SH-SY5Y (cell line): ENCODE measurements around the gene LAMTOR2.
A peak's percentile ranks its signal among the peaks of the same experiment; 100 is the strongest.

Source experiments
- GATA2 ChIP-seq: IDR thresholded peaks from 2 replicates; pipeline ENCODE4 v1.6.1; 2011; ENCODE audit warnings: mild to moderate bottlenecking, low read depth, low read length
- GATA3 ChIP-seq: IDR thresholded peaks from 2 replicates; pipeline ENCODE4 v1.6.1; 2011; ENCODE audit warnings: low read depth, mild to moderate bottlenecking, low read length, moderate library complexity

The LAMTOR2 gene

DNA sequence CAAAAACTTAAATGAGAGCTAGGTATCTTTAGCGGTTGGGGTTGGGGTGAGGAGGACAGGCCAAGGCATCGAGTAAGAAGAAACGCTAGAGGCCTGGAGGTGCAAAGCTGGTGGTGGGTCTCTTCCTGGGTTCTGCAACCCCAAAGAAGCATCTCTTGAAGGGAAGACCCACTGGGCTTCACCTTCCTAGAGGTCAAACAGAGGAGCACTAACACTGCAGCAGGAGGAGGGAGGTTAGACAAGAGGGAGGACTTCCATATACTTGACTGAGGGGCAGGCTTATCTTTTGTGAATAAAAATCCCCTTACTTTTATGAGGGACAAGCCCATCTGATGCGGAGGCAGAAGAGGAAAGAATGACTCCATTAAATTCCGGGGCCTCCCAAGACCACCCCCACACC, 25.2 kb downstream of the LAMTOR2 start:
- TF ChIP-seq GATA3 (no peak), GATA2 (no peak)

DNA sequence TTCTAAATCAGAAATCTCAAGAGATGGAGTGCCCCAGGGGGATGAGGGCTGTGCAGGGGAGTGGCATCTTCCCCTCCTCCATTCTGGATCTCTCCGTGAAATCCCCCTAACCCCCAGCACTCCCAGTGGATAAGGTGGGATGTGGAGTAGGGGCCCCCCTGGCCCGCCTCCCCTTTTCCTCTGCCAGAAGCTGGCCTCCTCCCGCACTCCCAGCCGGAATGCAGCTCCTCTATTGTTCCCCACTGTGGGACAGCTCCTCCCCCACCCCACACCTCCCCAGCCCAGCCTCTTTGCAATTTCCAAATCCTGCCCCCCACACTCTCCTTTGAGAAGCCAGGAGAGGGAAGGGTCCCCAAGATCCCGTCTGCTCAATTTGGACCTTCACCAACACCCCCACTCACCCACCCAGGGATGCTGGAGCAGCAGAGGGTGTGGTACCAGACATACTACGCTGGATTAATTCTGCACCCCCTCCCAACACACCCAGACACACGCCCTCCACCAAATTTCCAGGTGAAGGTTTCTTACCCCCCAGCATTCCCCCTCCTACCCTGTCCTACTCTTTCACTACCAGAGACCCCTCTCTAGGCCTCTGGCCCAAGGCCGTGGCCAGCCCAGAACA, 25.8 kb downstream of the LAMTOR2 start:
- no peak for TF ChIP-seq GATA2
- no peak for TF ChIP-seq GATA3

DNA sequence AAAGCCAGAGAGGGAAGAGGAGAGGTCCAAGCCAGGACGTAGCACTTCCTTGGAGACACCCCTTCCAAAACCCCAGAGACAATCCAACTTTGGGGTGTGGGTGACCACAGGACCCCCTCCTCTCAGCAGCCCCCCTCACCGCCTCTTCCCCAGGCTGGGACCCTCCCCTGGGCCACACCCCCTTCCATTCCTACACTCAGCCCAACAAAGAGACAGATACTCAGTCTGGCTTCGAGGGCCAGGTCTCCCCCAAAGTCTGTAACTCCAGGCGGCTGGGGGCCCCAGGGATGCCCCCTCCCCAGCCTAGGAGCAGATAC, 26.2 kb downstream of the LAMTOR2 start:
- TF ChIP-seq GATA3: no peak
- no peak for TF ChIP-seq GATA2

DNA sequence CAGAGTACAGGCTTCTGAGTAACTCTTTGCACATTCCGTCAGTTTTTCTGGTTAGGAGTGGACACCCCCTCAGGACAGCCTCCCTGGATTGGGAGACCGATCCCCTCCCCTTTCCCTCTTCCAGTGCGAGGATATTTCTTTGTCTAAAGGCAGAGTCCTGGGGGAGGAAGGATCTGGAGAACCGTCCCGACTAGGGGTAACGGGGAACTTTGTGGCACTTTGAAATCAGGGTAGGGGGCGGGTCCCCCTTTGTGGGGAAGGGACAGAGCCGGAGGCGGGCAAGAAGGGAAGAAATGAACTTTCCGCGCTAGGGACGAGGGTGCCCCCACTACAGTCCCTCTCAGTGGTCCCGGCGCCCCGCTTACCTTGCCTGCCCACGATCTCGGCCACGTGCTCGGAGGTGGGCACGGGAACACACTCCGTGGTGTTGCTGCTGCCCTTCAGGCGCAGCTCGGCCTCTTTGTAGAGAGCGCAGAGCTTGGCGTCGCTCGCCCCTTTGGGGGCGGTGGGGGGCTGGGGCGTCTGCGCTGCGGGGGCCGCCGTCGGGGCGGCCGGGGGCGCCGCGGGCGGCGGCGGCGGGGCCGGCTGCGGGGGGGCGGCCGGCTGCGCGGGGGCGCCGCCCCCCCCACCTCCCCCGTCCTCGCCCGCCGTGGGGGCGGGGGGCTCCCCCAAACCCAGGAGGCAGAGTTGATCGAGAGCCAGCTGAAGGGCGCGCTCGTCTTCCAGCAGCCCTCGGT, 26.8 kb downstream of the LAMTOR2 start:
- TF ChIP-seq GATA2: no peak
- no peak for TF ChIP-seq GATA3

DNA sequence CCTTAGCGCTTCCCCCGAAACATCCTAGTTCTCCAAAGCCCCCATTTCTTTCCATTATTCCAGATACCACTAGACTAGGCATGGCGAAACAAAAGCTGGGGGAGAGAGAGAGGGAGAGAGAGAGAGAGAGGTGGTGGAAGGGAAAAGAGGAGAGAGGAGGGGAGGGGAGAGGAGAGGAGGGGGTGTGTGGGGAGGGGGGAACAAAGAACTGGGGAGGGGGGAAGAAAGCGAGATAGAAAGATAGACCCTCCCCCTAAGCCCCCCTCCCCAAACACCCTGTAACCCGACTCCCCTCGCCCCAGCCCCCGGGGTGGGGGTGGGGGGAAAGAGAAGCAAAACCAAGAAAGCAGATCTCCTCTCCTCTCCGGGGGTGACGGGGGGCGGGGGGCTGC, 27.3 kb downstream of the LAMTOR2 start:
- TF ChIP-seq GATA3: no peak
- TF ChIP-seq GATA2: no peak

DNA sequence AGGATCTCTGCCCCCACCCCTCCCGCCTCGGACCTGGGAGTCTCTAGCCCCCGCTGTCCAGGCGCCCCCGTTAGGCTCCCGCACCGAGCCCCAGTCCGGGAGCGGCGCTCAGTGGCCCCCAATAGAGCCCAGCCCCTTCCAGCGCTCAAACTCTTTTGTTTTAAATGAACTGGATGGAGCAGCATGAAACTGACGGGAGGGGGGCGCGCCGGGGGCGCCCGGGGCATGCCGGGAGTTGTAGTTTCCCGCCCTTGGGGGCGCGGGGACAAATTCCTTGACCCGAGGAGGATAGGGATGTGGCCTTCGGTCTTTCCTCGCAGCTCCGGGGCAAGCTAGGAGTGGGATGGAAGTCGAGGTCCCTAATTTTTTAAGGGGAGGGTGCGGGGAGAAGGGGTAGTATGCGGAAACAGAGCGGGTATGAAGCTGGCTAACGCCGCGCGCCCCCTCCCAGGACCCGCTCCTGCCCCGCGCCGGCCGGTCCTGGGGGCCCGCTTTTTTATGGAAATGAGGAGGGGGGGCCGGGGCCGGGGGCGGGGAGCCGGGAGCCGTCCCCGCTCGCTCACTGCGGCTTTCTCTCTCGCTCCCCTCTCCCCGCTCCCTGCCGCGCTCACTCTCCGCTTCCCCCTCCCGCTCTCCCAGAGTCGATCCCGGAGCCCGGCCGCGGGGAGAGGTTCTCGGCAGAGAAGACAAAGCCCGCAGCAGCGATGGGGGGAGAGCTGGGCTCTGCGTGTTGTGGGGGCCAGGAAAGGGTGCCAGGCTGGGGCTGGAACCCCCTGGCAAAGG, 27.9 kb downstream of the LAMTOR2 start, which contains the start of gene MEX3A:
Gene MEX3A (minus strand): TSS at position 157 of the 783 bp plus-strand sequence. CDS start 467 bp downstream, outside the sequence.
- no peak for TF ChIP-seq GATA3
- 0 out of 2 replicates have a peak, but pooled peaks have one; percentile 25 for TF ChIP-seq GATA2

DNA sequence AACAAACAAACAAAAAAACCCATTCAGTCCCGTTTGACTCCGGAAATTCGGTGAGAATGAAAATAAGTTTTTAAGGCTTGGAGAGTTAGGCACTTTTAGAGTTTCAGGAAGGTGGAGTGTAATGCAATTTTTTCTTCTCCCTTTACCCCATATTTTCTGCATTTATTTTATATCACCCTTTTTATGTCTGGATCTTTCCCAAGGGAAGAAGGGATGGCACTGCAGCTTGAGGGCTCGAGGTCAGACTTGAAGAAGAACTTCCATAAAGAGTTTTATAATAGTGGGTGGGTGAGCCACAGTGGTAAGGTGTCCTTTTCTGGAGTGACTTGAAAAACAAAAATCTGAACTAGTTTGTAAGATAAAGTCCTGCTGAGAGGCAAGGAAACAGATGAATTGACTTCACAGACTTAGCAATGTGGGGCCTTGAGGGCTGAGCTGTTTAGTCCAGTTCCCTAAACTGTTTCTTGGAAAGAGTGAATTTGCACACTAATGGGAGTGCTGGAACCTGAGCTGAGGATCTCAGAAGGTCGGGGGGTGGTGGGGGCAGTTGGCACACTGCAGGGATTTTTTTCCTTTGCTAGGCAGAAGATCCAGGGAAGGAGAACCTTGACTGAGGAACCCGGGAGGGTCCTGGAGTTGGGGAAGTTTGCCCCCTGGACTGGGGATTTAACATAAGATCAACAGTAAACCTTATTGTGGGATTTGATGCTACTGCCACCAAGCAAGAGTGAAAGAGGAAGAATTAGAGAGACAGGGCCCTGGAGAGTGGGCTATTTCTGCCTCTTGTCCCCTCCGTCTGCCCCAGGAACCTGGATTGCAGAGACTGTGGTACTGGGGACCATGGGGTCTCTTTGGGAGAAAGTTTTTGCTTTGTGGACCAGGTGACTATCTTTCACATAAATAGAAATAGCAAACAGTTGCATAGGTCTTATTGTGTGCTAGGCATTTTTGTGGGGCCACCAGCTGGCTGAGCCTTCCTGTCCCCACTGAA, 29.5 kb downstream of the LAMTOR2 start:
- no peak for TF ChIP-seq GATA3
- TF ChIP-seq GATA2: no peak

DNA sequence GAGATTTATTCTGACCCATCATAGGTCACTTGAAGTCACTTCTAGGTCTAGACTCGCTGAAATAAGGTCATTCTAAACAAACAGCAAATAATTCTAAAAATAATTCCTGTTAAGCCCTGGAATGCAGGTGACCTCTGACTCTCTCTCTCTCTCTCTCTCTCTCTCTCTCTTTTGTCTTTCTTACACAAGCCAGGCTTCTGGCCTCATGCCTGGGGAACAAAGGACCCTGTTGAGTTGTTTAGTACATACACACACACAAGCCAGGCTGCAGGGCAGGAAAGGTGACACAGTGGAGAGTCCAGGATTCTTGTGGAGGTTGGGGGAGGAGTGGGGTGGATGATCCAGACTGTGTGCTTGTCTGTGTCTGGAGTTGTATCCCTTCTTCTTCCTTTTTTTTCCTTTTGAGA, 31.7 kb downstream of the LAMTOR2 start:
- TF ChIP-seq GATA2 (no peak), GATA3 (no peak)

DNA sequence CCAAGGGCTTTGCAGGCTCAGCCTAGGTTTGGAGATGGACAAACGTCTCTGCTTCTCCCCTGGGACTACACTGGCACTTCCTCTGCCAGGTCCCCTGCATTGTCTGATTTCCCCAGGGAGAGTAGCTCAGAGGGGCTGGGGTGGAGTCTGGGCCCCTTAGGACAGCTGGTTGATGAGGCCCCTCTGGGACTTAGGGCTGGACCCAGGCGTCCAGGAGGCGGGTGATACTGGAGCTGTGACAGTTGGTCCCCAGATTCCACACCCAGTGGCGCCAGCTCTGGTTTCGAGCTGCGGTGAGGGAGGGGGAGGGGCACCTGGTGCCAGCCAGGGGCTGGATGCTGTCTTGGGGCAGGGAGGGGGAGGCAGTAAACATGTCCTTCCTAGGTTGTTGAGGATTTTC, 35.1 kb downstream of the LAMTOR2 start:
- TF ChIP-seq GATA3 (no peak), GATA2 (no peak)

DNA sequence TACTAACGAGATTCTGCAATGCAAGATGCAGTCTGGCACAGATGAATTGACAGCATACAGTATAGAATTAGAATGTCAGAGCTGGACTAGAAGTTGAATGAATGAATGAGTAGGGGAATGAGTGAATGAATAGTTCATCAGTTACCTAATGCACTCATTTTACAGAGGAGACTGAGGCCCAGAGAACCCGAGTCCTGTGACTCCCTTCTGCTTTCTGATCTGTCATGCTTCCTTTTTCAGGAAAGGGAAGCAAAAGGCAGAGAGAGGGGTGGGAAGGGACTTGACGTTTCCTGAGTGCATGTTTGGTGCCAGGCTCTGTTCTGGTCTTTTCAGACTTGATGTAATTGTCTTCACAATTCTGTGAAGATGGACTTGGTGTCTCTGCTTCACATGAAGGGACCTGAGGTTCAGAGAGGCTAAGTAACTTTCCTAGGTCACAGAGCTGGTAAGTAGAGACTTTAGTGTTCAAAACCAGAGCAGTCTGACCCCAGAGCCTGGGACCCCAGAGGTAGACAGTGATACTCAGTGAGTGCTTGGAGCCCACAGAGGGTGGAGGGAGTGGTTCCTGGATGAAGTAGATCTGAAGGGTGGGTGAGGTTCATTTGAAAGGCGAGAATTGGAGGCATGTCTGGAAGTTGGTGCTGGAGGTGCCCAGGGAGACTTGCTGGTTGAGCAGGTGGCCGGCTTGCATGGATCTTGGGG, 35.7 kb downstream of the LAMTOR2 start:
- no peak for TF ChIP-seq GATA2
- TF ChIP-seq GATA3: no peak

DNA sequence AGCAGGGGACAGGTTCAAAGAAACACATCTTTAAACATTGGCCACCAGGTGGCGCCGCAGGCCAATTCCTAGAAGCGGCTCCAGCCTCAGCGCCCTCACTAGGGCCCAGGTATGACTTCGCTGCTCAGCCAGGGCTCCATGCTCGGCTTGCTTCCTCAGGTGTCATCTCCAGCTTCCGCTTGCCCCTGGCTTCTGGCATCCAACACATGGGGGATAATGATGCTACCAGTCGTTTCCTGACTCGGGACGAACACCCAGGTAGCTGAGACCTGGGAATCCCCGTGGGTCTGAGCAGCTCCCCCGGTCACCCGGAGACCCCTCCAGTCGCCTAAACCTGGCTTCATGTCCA, 36.2 kb downstream of the LAMTOR2 start:
- TF ChIP-seq GATA2 (no peak), GATA3 (no peak)

DNA sequence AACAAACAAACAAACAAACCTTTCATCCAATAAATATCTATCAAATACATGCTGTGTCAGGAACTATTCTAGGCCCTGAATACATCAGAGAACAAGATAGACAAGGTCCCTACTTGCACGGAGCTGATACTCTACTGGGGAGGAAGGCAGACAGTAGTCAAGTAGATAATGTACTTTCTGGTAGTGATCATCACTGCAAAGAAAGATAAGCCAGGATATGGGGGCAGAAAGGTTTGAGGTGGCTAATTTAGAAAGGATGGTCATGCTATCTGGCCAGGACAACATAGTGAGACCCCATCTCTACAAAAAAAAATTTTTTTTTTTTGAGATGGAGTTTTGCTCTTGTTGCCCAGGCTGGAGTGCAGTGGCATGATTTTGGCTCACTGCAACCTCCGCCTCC, 37.0 kb downstream of the LAMTOR2 start:
- no peak for TF ChIP-seq GATA3

DNA sequence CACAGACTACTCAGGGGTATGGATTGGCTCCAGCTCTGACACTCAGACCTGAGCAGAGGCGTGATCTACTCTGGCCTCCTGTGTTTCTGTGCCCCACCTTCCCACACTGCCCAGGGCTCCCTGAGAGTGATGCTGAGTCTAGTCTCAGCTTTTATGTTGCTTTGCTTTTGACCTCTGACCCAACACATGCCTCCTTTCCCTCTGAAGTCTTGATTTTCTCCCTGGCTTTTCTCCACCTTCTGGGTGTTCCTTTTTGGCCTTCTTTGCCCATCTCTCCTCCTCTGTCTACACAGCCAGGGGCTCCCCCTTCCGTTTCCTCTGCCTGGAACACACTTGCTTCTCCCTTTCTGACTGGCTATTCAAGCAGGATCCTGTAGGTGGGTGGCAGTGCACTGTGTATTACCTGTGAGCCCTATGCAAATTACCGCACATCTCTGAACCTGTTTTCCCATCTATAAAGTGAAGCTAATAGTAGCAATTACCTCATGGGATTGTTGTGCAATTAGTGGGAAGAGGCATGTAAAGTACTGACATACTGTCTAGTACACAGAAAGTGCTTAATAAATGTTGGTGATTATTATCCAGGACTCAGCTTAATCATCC, 41.4 kb downstream of the LAMTOR2 start:
- TF ChIP-seq GATA3 (no peak), GATA2 (no peak)
